ENCODE results near the gene FCHSD2. TPM values are rescaled to one million over a fixed set of nuclear protein-coding genes. Genes with fewer than 3 reads are reported as not detected.

Gene FCHSD2
- total and polyA plus RNA-seq, 2 of the 13 experiments (the other 11 are each of a cell fraction or from before 2014, with no cell fraction given), result 20.5 to 24.8 TPM

DNA sequence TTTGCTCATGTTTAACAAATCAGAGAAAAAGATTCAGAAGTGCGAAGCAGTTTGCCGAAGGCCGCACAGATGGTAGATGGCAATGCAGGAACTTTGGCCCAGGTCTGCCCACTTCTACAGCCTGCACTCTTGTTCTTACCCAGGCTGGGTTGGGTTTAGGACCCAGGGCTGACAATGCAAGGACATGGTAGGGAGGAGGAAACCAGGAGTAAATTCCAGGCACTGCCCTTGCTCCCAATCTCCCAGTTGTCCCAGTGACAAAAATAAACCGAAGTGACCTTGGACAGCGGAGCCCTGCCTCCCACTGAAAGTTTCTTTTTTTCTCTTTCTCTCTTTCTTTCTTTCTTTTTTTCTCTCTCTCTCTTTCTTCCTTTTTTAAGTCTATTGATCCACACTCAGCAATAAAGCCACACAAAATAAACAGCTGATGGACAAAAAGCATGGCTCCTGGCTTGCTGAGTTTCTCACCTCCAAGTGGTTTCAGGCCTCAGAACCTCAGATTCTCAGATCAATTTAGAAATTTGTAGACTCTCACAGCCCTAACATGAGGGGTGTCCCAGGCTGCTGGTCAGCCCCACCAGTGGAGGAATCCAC, 33.5 kb upstream of the FCHSD2 start (continued):
- TF ChIP-seq ZFP36 (IDR thresholded peaks at IDR 0.05; ENCODE audit: borderline replicate concordance, low read depth, low read length, partially characterized antibody) (no peak), KLF6 (CRISPR knock-in tag; IDR thresholded peaks at IDR 0.05) (no peak), ZNF557 (CRISPR knock-in tag; IDR thresholded peaks at IDR 0.05) (no peak), JUNB (CRISPR knock-in tag; IDR thresholded peaks at IDR 0.05; ENCODE audit: borderline replicate concordance) (no peak), SIN3B (IDR thresholded peaks at IDR 0.05; ENCODE audit: low read length) (no peak), ZNF713 (CRISPR knock-in tag; IDR thresholded peaks at IDR 0.05) (no peak), JDP2 (CRISPR knock-in tag; IDR thresholded peaks at IDR 0.05; ENCODE audit: borderline replicate concordance) (no peak), ELF1 (CRISPR knock-in tag; IDR thresholded peaks at IDR 0.05) (0 out of 2 replicates have a peak, but pooled peaks have one; percentile 26), RFX1 (IDR thresholded peaks at IDR 0.05) (peak; percentile 54; the same call in 1 of the 2 replicates), POLR2AphosphoS5 (IDR thresholded peaks at IDR 0.05; ENCODE audit: low read depth, low read length) (no peak), TOE1 (CRISPR knock-in tag; IDR thresholded peaks at IDR 0.05) (no peak), TCF12 (IDR thresholded peaks at IDR 0.05) (no peak), TCF12 (CRISPR knock-in tag; IDR thresholded peaks at IDR 0.05) (no peak), FIP1L1 (IDR thresholded peaks at IDR 0.05; ENCODE audit: borderline replicate concordance, insufficient read depth, low read depth, low read length) (no peak), ASH2L (IDR thresholded peaks at IDR 0.05; ENCODE audit: insufficient read length, low read depth, low read length) (no peak), KLF13 (CRISPR knock-in tag; IDR thresholded peaks at IDR 0.05) (no peak), ZNF354B (CRISPR knock-in tag; IDR thresholded peaks at IDR 0.05) (no peak), MBNL3 (CRISPR knock-in tag; conservative IDR thresholded peaks at IDR 0.05) (no peak), MATR3 (CRISPR knock-in tag; IDR thresholded peaks at IDR 0.05) (no peak), ZNF672 (CRISPR knock-in tag; IDR thresholded peaks at IDR 0.05) (no peak)
- TF ChIP-seq, protein P1, sequence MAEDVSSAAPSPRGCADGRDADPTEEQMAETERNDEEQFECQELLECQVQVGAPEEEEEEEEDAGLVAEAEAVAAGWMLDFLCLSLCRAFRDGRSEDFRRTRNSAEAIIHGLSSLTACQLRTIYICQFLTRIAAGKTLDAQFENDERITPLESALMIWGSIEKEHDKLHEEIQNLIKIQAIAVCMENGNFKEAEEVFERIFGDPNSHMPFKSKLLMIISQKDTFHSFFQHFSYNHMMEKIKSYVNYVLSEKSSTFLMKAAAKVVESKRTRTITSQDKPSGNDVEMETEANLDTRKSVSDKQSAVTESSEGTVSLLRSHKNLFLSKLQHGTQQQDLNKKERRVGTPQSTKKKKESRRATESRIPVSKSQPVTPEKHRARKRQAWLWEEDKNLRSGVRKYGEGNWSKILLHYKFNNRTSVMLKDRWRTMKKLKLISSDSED (CRISPR knock-in tag; IDR thresholded peaks at IDR 0.05), result no peak
- TF ChIP-seq, protein P2, sequence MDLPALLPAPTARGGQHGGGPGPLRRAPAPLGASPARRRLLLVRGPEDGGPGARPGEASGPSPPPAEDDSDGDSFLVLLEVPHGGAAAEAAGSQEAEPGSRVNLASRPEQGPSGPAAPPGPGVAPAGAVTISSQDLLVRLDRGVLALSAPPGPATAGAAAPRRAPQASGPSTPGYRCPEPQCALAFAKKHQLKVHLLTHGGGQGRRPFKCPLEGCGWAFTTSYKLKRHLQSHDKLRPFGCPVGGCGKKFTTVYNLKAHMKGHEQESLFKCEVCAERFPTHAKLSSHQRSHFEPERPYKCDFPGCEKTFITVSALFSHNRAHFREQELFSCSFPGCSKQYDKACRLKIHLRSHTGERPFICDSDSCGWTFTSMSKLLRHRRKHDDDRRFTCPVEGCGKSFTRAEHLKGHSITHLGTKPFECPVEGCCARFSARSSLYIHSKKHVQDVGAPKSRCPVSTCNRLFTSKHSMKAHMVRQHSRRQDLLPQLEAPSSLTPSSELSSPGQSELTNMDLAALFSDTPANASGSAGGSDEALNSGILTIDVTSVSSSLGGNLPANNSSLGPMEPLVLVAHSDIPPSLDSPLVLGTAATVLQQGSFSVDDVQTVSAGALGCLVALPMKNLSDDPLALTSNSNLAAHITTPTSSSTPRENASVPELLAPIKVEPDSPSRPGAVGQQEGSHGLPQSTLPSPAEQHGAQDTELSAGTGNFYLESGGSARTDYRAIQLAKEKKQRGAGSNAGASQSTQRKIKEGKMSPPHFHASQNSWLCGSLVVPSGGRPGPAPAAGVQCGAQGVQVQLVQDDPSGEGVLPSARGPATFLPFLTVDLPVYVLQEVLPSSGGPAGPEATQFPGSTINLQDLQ (CRISPR knock-in tag; IDR thresholded peaks at IDR 0.05), result no peak
- TF ChIP-seq, protein P3, sequence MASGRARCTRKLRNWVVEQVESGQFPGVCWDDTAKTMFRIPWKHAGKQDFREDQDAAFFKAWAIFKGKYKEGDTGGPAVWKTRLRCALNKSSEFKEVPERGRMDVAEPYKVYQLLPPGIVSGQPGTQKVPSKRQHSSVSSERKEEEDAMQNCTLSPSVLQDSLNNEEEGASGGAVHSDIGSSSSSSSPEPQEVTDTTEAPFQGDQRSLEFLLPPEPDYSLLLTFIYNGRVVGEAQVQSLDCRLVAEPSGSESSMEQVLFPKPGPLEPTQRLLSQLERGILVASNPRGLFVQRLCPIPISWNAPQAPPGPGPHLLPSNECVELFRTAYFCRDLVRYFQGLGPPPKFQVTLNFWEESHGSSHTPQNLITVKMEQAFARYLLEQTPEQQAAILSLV (CRISPR knock-in tag; IDR thresholded peaks at IDR 0.05; ENCODE audit: borderline replicate concordance), result no peak
- TF ChIP-seq, protein P4, sequence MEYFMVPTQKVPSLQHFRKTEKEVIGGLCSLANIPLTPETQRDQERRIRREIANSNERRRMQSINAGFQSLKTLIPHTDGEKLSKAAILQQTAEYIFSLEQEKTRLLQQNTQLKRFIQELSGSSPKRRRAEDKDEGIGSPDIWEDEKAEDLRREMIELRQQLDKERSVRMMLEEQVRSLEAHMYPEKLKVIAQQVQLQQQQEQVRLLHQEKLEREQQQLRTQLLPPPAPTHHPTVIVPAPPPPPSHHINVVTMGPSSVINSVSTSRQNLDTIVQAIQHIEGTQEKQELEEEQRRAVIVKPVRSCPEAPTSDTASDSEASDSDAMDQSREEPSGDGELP (IDR thresholded peaks at IDR 0.05; ENCODE audit: borderline replicate concordance, low read depth), result peak; percentile 53; the same call in 1 of the 2 replicates
